Prostate gland (tissue), 2 donors: ENCODE data around the gene ZNF792. TPM values are rescaled to one million over a fixed set of nuclear protein-coding genes. Genes with fewer than 3 reads are reported as not detected.

Source experiments
- DNase-seq: peaks from one replicate; pipeline ENCODE4 v3.0.0-alpha.2; 2019; ENCODE audit warnings: low spot score
- H3K27ac ChIP-seq, 2 donors: fragments of 200-600 bp; sonication (generic); 2 replicates each; pipeline ENCODE4 v1.5.1; 2017 to 2019
- H3K27me3 ChIP-seq: fragments of 200-600 bp; sonication (generic); replicated peaks from 2 replicates; pipeline ENCODE4 v1.5.1; 2019; ENCODE audit not compliant: insufficient read depth
- H3K36me3 ChIP-seq, 2 donors: fragments of 200-600 bp; sonication (generic); 1 replicate in 1 of 2; 2 replicates in 1 of 2; pipeline versions ENCODE4 v1.5.1 to v1.8.1; 2017 to 2019
- H3K4me1 ChIP-seq: fragments of 200-600 bp; sonication (generic); replicated peaks from 2 replicates; pipeline ENCODE4 v1.5.1; 2019
- H3K4me3 ChIP-seq, 2 donors: fragments of 200-600 bp; sonication (generic); 2 replicates each; pipeline ENCODE4 v1.5.1; 2017 to 2019
- H3K9me3 ChIP-seq: fragments of 200-600 bp; sonication (generic); 2 replicates; pipeline ENCODE4 v1.5.1; 2017
- POLR2A ChIP-seq: fragments of 450-650 bp; IDR thresholded peaks from one replicate; pipeline ENCODE4 v1.6.1; 2016; ENCODE audit warnings: antibody characterized with exemption, mild to moderate bottlenecking
- POLR2AphosphoS5 ChIP-seq: sonication (generic); formaldehyde crosslinking; IDR thresholded peaks from one replicate; pipeline ENCODE4 v1.6.1; 2017; ENCODE audit warnings: antibody characterized with exemption
- WGBS: methylation state at CpG from one replicate; pipeline ENCODE4 v1.1.5; 2018; 5-methylcytosine and 5-hydroxymethylcytosine counted together
- intact Hi-C: fragments of 100-400 bp; cut with DNase I; formaldehyde crosslinking; loops from one replicate; pipeline ENCODE4 v1.14.2; 2022
- total RNA-seq, 2 donors: library from RNA; depleted of rRNA; stranded (reverse); fragments of >200 nt; gene quantifications; one replicate each; pipeline ENCODE4 v1.1.0, GENCODE V29; 2016
- TF ChIP-seq, protein P1 (sequence below), 4 experiments: fragments of 200-600 bp in 2 of 4; fragments of 450-650 bp in 2 of 4; sonication (generic) in 2 of 4; IDR thresholded peaks; 1 replicate in 3 of 4; 2 replicates in 1 of 4; pipeline ENCODE4 v1.5.1; 2016 to 2019; ENCODE audit warnings: antibody characterized with exemption in 4 of 4, mild to moderate bottlenecking in 2 of 4, moderate library complexity in 2 of 4

Gene ZNF792
- total RNA-seq, 2 donors from 2014 or later, result 8.2 to 9.3 TPM

DNA sequence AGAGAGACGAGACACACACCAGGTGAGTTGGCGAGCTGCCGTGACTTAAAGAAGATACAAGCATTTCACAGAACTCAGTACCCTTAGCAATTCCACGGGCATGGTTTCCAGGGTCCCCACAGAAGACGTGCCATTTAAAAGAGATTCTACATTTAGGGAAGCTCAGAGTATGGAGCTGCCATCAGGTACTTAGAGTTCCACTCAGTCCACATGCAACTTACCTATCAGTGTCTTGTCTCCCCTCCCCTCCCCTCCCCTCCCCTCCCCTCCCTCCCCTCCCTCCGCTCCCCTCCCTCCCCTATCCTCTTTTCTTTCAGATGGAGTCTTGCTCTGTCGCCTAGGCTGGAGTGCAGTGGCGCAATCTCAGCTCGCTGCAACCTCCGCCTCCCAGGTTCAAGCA is 25.1 kb downstream of the ZNF792 start:
- no peak for DNase-seq
- WGBS, result 98% methylated on average over 10 of the region's 10 CpGs
- intact Hi-C loops, result no loop called here
- TF ChIP-seq POLR2A (no peak), POLR2AphosphoS5 (no peak)
- TF ChIP-seq, protein P1, sequence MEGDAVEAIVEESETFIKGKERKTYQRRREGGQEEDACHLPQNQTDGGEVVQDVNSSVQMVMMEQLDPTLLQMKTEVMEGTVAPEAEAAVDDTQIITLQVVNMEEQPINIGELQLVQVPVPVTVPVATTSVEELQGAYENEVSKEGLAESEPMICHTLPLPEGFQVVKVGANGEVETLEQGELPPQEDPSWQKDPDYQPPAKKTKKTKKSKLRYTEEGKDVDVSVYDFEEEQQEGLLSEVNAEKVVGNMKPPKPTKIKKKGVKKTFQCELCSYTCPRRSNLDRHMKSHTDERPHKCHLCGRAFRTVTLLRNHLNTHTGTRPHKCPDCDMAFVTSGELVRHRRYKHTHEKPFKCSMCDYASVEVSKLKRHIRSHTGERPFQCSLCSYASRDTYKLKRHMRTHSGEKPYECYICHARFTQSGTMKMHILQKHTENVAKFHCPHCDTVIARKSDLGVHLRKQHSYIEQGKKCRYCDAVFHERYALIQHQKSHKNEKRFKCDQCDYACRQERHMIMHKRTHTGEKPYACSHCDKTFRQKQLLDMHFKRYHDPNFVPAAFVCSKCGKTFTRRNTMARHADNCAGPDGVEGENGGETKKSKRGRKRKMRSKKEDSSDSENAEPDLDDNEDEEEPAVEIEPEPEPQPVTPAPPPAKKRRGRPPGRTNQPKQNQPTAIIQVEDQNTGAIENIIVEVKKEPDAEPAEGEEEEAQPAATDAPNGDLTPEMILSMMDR (IDR thresholded peaks at IDR 0.05), result no peak
- H3K4me3 ChIP-seq, result no peak overlapping the region
- H3K27me3 ChIP-seq, result no peaks in the 10 kb centered on the region
- no peaks in the 10 kb centered on the region for H3K9me3 ChIP-seq
- H3K27ac ChIP-seq, result no peak overlapping the region
- H3K4me1 ChIP-seq, result no peaks in the 10 kb centered on the region
- H3K36me3 ChIP-seq, result no peaks in the 10 kb centered on the region

GRCh38 chr19:34936184-34936583 is 27.8 kb downstream of the ZNF792 start:
- Histone ChIP-seq H3K27ac (no peak overlapping the region), H3K27me3 (no peaks in the 10 kb centered on the region), H3K9me3 (no peaks in the 10 kb centered on the region), H3K36me3 (no peaks in the 10 kb centered on the region), H3K4me1 (no peaks in the 10 kb centered on the region), H3K4me3 (no peak overlapping the region)
- TF ChIP-seq, protein P1 (IDR thresholded peaks at IDR 0.05), result no peak
- TF ChIP-seq POLR2AphosphoS5, result no peak
- DNase-seq, result no peak
- intact Hi-C loops, result no loop called here
- 96% methylated on average over 4 of the region's 4 CpGs for WGBS

DNA sequence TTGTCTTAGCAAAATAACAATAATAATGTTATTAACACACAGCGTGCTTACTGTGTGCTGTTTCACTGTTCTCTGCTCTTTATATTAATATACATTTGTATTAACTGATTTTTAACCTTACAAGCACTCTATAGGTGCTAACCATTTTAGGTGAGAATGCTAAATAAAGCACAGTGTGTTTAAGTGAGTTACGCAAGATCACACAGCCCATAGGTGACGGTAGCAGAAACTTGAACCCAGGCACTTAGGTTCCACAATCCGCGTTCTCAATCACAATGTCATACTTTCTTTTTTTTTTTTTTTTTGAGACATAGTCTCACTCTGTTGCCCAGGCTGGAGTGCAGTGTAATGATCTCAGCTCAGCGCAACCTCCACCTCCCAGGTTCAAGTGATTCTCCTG is 31.5 kb downstream of the ZNF792 start:
- no peaks in the 10 kb centered on the region for H3K36me3 ChIP-seq
- no peaks in the 10 kb centered on the region for H3K9me3 ChIP-seq
- H3K4me3 ChIP-seq, result no peak overlapping the region
- H3K27ac ChIP-seq, result no peak overlapping the region
- no peak for DNase-seq
- 96% methylated on average over 6 of the region's 6 CpGs for WGBS
- no peak for TF ChIP-seq POLR2A
- H3K27me3 ChIP-seq, result no peaks in the 10 kb centered on the region
- no peaks in the 10 kb centered on the region for H3K4me1 ChIP-seq
- intact Hi-C loops, result no loop called here

- Histone ChIP-seq H3K27ac (peak within 1 kb of the TSS; percentile 54 to 67), H3K27me3 (no peaks in the 10 kb centered on the region), H3K9me3 (no peaks in the 10 kb centered on the region), H3K36me3 (no peaks in the 10 kb centered on the region), H3K4me1 (no peaks in the 10 kb centered on the region), H3K4me3 (peak within 1 kb of the TSS; percentile 58 to 60)
- intact Hi-C loops, result no loop called here
- peak; percentile 86 for DNase-seq
- WGBS, result 1% methylated on average over 53 of the region's 53 CpGs
- TF ChIP-seq POLR2A (peak; percentile 57), POLR2AphosphoS5 (peak; percentile 91)
- TF ChIP-seq, protein P1 (IDR thresholded peaks at IDR 0.05), result peak in 2 of 4 experiments; percentile 13 to 32
Measured at GRCh38 chr19:34926685-34927375, 37.2 kb downstream of the ZNF792 start, which contains the start of gene ZNF30. Gene ZNF30, plus strand, starts transcription at chr19:34926903. Its CDS starts 3,045 bp downstream, at chr19:34929948.

DNA sequence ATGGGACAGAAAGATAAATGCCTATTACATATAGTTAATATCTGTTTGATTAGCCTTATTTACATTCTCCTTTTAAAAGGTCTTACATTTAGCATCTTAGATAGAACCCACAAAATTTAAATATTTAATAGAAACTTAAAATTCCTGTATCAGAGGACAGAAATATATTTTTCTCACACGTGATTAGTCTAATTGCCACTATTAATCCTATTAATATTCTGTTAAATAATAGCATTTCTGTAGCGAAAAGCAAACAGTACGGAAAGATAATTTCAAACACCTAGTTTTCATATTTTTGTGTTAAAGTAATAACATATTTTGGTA is 37.7 kb downstream of the ZNF792 start:
- H3K27me3 ChIP-seq, result no peaks in the 10 kb centered on the region
- intact Hi-C loops, result no loop called here
- H3K27ac ChIP-seq, result peak overlapping the region; percentile 54 to 67
- H3K4me3 ChIP-seq, result peak overlapping the region; percentile 58 to 60
- no peaks in the 10 kb centered on the region for H3K36me3 ChIP-seq
- DNase-seq, result no peak
- no peaks in the 10 kb centered on the region for H3K4me1 ChIP-seq
- H3K9me3 ChIP-seq, result no peaks in the 10 kb centered on the region
- whole genome bisulfite sequencing, result 79% methylated on average over 3 of the region's 3 CpGs
- TF ChIP-seq, protein P1 (IDR thresholded peaks at IDR 0.05), result no peak
- TF ChIP-seq POLR2A, result no peak
